HepG2 (cell line): ENCODE measurements around the gene TBC1D22A. TPM values are rescaled to one million over a fixed set of nuclear protein-coding genes. Genes with fewer than 3 reads are reported as not detected.

Source experiments
- ATAC-seq: fragments of 200-7000 bp; cut with Tn5 transposase; 3 replicates; pipeline ENCODE4 v1.9.1; 2020; ENCODE audit warnings: mild to moderate bottlenecking, moderate library complexity
- BruUV-seq: library from RNA; stranded (reverse); fragments of 400-500 nt; replicated peaks from 2 replicates; lab custom pipeline; 2021; lab: Mats Ljungman, UMichigan
- CTCF ChIA-PET: fragments of 300-600 bp; formaldehyde crosslinking; extraction: SDS; loops from one replicate; lab custom pipeline; 2021; ENCODE audit warnings: low total read pairs, inconsistent platforms, low intra/inter-chr PET ratio; lab: Yijun Ruan, JAX
- POLR2A ChIA-PET: fragments of 350-600 bp; sonication (Branson Sonifier 250); formaldehyde crosslinking; loops from one replicate; lab custom pipeline; 2020; ENCODE audit warnings: antibody characterized with exemption, inconsistent platforms; lab: Yijun Ruan, JAX
- DNase-seq: peaks from one replicate; pipeline ENCODE4 v3.0.0-alpha.2; 2015; ENCODE audit warnings: low spot score
- FAIRE-seq: peaks from 3 replicates; lab custom pipeline; 2011; peaks lifted over from hg19 to GRCh38; lab: Jason Lieb, UNC
- H2AFZ ChIP-seq: one replicate; pipeline ENCODE4 v1.6.1; 2011; ENCODE audit warnings: low read length, inconsistent platforms
- H3K27ac ChIP-seq: fragments of 300-600 bp; 3 replicates; pipeline ENCODE4 v1.8.0; 2011; ENCODE audit warnings: mixed run types, mild to moderate bottlenecking, mixed read lengths, low read length, inconsistent platforms; ENCODE audit not compliant: insufficient read depth; ENCODE audit errors: extremely low read length
- H3K27me3 ChIP-seq, 2 experiments: fragments of 200-600 bp in 1 of 2; 2 replicates in 1 of 2; 3 replicates in 1 of 2; pipeline versions ENCODE4 v1.6.0 to v1.8.0; 2011; ENCODE audit warnings: low read length in 2 of 2, mild to moderate bottlenecking in 2 of 2, moderate library complexity in 2 of 2, inconsistent platforms in 1 of 2; ENCODE audit not compliant: insufficient read depth in 2 of 2, control insufficient read depth in 1 of 2
- H3K36me3 ChIP-seq, 2 experiments: fragments of 200-600 bp in 1 of 2; replicated peaks in 1 of 2; 2 replicates in 1 of 2; 3 replicates in 1 of 2; pipeline versions ENCODE4 v1.5.1 to v1.8.0; 2011; ENCODE audit warnings: low read length in 2 of 2, inconsistent platforms in 1 of 2; ENCODE audit not compliant: insufficient read depth in 2 of 2, control insufficient read depth in 1 of 2
- H3K4me1 ChIP-seq: 2 replicates; pipeline ENCODE4 v1.5.1; 2012; ENCODE audit warnings: low read length, inconsistent platforms; ENCODE audit not compliant: insufficient read depth
- H3K4me2 ChIP-seq: 2 replicates; pipeline ENCODE4 v1.6.0; 2011; ENCODE audit warnings: low read depth, low read length, inconsistent platforms
- H3K4me3 ChIP-seq, 3 experiments: fragments of 200-600 bp in 1 of 3; sonication (generic), shearing (Covaris generic) in 1 of 3; replicated peaks in 1 of 3; 2 replicates each; pipeline ENCODE4 v1.5.1; 2011 to 2016; ENCODE audit warnings: low read length in 3 of 3, inconsistent platforms in 2 of 3, low read depth in 2 of 3, mild to moderate bottlenecking in 2 of 3, control low read depth in 1 of 3, mixed read lengths in 1 of 3; ENCODE audit not compliant: insufficient read depth in 1 of 3
- H3K79me2 ChIP-seq: one replicate; pipeline ENCODE4 v1.6.1; 2011; ENCODE audit warnings: low read length, inconsistent platforms; ENCODE audit not compliant: insufficient read depth
- H3K9ac ChIP-seq: 2 replicates; pipeline ENCODE4 v1.6.0; 2011; ENCODE audit warnings: mild to moderate bottlenecking, low read depth, low read length, inconsistent platforms; ENCODE audit not compliant: insufficient read depth
- H3K9me3 ChIP-seq: 2 replicates; pipeline ENCODE4 v1.5.1; 2012; ENCODE audit warnings: mild to moderate bottlenecking, low read length
- H4K20me1 ChIP-seq: 2 replicates; pipeline ENCODE4 v1.6.0; 2011; ENCODE audit warnings: inconsistent platforms, mild to moderate bottlenecking, low read length, moderate library complexity; ENCODE audit not compliant: insufficient read depth
- NR2F6 ChIP-seq, 2 experiments: IDR thresholded peaks; 2 replicates each; pipeline ENCODE4 v1.6.1; 2016; ENCODE audit warnings: antibody characterized with exemption in 1 of 2, mild to moderate bottlenecking in 1 of 2
- ZNF24 ChIP-seq: fragments of 450-650 bp; IDR thresholded peaks from 2 replicates; pipeline ENCODE4 v1.6.1; 2017; ENCODE audit warnings: antibody characterized with exemption, mild to moderate bottlenecking
- ZNF557 ChIP-seq: sonication (generic); formaldehyde crosslinking; IDR thresholded peaks from 2 replicates; pipeline ENCODE4 v1.4.0; 2020; ENCODE audit warnings: missing genetic modification reagents
- WGBS: methylation state at CpG from one replicate; pipeline ENCODE4 v1.1.6; 2017; ENCODE audit warnings: low lambda C conversion rate; 5-methylcytosine and 5-hydroxymethylcytosine counted together
- in situ Hi-C: cut with HindIII; loops from 2 replicates; pipeline ENCODE4 v1.10.0; 2017; ENCODE audit warnings: low pct_unique_long_range_greater_than_20kb; ENCODE audit not compliant: extremely low pct_ligation_motif_present
- intact Hi-C: fragments of 100-400 bp; cut with micrococcal nuclease; formaldehyde crosslinking; loops from one replicate; pipeline ENCODE4 v1.10.0; 2022; ENCODE audit not compliant: unreplicated experiment
- polyA plus RNA-seq, 8 experiments: library from polyadenylated mRNA; depleted of rRNA in 3 of 8; stranded (reverse) in 7 of 8; unstranded in 1 of 8; fragments of >200 nt; fragmentation: Illumina TruSeq in 4 of 8; extraction: Trizol in 4 of 8; gene quantifications; 2 replicates each; pipeline versions ENCODE4 v1.2.1 to v1.2.3, GENCODE V29; 2011 to 2016; ENCODE audit warnings: low read depth in 4 of 8, missing spikeins in 1 of 8, mixed read lengths in 1 of 8; ENCODE audit not compliant: insufficient read depth in 1 of 8
- total RNA-seq, 5 experiments: library from RNA; depleted of rRNA; stranded (reverse); fragments of >200 nt; fragmentation: Illumina TruSeq; extraction: Trizol; gene quantifications; 2 replicates each; pipeline ENCODE4 v1.2.3, GENCODE V29; 2016; ENCODE audit warnings: low read depth in 1 of 5
- TF ChIP-seq, protein P1 (sequence below), 2 experiments: fragments of 450-650 bp in 1 of 2; sonication (generic) in 1 of 2; formaldehyde crosslinking in 1 of 2; IDR thresholded peaks; 2 replicates each; pipeline versions ENCODE4 v1.6.1 to v1.8.0; 2016 to 2022; ENCODE audit warnings: antibody characterized with exemption in 1 of 2, mild to moderate bottlenecking in 1 of 2, missing genetic modification reagents in 1 of 2
- TF ChIP-seq, protein P2 (sequence below): sonication (generic); formaldehyde crosslinking; conservative IDR thresholded peaks from 2 replicates; pipeline ENCODE4 v1.4.0; 2020; ENCODE audit warnings: missing genetic modification reagents
- TF ChIP-seq, protein P3 (sequence below): sonication (generic); formaldehyde crosslinking; IDR thresholded peaks from 2 replicates; pipeline ENCODE4 v1.4.0; 2020; ENCODE audit warnings: missing genetic modification reagents, mild to moderate bottlenecking, borderline replicate concordance

The TBC1D22A gene
- total and polyA plus RNA-seq, 2 of the 13 experiments (the other 11 are each of a cell fraction or from before 2014, with no cell fraction given): 17.3 to 18.0 TPM

DNA sequence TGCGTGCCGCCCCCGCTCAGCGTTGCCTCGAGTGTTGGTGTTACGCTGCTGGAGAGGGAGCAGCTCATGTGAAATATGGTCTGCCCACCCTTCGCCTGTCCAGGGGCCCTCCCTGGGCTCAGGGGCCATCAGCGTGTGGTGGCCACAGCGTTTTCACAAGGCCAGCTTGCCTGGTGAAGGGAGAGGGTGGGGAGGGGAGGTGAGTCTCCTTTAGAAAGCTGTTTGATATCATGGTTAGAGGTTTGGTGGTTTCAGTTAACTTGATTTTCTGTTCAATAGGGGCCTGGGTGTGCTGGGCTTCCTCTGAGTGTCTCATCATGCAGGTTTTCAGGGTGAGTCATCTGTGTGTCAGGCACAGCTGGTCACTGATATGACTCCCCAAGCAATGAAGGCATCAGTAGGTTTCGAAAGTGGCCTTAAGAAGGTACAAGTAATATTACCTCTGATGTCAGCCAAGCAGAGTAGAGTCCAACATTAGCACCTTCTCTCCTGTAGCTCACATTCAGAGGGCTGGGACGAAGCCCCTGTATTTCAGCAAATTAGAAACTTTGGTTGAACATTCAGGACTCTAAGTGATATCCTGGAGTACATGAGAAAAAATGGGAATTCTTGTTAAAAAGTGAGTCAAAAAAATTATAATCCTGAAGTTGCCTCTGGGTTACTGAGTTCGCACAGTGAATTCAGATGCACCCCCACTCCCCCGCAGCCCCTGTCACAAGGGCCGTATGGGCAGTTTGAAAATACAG lies 172.5 kb downstream of the TBC1D22A start:
- intact Hi-C loops (loop anchor here (1.0 to 5.0 kb wide), 2 partner anchors 71 to 138 kb away; no protein-coding TSS in a partner anchor), in situ Hi-C loops (no loop called here)
- Histone ChIP-seq H3K27me3 (no peaks in the 10 kb centered on the region), H2AFZ (no peak overlapping the region), H3K9ac (peak overlapping the region; percentile 79), H3K27ac (peak overlapping the region; percentile 95), H3K4me1 (peaks cover 65% of the 10 kb centered on the region), H3K4me3 (peak overlapping the region; percentile 44 to 67 (median 47)), H3K36me3 (peaks cover 2 to 8% of the 10 kb centered on the region in 2 experiments; a peak in 2 of 5 replicates), H3K79me2 (peaks cover 2% of the 10 kb centered on the region), H3K9me3 (no peaks in the 10 kb centered on the region), H3K4me2 (peak overlapping the region; percentile 87), H4K20me1 (no peaks in the 10 kb centered on the region)
- FAIRE-seq (peak; percentile 64), ATAC-seq (peak; percentile 69), DNase-seq (peak; percentile 84)
- WGBS: 16% methylated on average over 12 of the region's 14 CpGs
- BruUV-seq: TSS peak; percentile 95
- POLR2A ChIA-PET: interaction anchor here (0.8 to 1.4 kb wide), 8 partner anchors 16 to 176 kb away, joined by 3 to 5 read pairs (median 3); no protein-coding TSS in a partner anchor
- CTCF ChIA-PET: no interaction called here
- TF ChIP-seq, protein P1, sequence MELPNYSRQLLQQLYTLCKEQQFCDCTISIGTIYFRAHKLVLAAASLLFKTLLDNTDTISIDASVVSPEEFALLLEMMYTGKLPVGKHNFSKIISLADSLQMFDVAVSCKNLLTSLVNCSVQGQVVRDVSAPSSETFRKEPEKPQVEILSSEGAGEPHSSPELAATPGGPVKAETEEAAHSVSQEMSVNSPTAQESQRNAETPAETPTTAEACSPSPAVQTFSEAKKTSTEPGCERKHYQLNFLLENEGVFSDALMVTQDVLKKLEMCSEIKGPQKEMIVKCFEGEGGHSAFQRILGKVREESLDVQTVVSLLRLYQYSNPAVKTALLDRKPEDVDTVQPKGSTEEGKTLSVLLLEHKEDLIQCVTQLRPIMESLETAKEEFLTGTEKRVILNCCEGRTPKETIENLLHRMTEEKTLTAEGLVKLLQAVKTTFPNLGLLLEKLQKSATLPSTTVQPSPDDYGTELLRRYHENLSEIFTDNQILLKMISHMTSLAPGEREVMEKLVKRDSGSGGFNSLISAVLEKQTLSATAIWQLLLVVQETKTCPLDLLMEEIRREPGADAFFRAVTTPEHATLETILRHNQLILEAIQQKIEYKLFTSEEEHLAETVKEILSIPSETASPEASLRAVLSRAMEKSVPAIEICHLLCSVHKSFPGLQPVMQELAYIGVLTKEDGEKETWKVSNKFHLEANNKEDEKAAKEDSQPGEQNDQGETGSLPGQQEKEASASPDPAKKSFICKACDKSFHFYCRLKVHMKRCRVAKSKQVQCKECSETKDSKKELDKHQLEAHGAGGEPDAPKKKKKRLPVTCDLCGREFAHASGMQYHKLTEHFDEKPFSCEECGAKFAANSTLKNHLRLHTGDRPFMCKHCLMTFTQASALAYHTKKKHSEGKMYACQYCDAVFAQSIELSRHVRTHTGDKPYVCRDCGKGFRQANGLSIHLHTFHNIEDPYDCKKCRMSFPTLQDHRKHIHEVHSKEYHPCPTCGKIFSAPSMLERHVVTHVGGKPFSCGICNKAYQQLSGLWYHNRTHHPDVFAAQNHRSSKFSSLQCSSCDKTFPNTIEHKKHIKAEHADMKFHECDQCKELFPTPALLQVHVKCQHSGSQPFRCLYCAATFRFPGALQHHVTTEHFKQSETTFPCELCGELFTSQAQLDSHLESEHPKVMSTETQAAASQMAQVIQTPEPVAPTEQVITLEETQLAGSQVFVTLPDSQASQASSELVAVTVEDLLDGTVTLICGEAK (IDR thresholded peaks at IDR 0.05): no peak
- TF ChIP-seq, protein P1 (CRISPR knock-in tag; IDR thresholded peaks at IDR 0.05): no peak
- TF ChIP-seq ZNF557 (CRISPR knock-in tag) (no peak), NR2F6 (IDR thresholded peaks at IDR 0.05) (no peak), NR2F6 (CRISPR knock-in tag; IDR thresholded peaks at IDR 0.05) (0 out of 2 replicates have a peak, but pooled peaks have one; percentile 37), ZNF24 (no peak)
- TF ChIP-seq, protein P2, sequence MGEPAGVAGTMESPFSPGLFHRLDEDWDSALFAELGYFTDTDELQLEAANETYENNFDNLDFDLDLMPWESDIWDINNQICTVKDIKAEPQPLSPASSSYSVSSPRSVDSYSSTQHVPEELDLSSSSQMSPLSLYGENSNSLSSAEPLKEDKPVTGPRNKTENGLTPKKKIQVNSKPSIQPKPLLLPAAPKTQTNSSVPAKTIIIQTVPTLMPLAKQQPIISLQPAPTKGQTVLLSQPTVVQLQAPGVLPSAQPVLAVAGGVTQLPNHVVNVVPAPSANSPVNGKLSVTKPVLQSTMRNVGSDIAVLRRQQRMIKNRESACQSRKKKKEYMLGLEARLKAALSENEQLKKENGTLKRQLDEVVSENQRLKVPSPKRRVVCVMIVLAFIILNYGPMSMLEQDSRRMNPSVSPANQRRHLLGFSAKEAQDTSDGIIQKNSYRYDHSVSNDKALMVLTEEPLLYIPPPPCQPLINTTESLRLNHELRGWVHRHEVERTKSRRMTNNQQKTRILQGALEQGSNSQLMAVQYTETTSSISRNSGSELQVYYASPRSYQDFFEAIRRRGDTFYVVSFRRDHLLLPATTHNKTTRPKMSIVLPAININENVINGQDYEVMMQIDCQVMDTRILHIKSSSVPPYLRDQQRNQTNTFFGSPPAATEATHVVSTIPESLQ (CRISPR knock-in tag): no peak
- TF ChIP-seq, protein P3, sequence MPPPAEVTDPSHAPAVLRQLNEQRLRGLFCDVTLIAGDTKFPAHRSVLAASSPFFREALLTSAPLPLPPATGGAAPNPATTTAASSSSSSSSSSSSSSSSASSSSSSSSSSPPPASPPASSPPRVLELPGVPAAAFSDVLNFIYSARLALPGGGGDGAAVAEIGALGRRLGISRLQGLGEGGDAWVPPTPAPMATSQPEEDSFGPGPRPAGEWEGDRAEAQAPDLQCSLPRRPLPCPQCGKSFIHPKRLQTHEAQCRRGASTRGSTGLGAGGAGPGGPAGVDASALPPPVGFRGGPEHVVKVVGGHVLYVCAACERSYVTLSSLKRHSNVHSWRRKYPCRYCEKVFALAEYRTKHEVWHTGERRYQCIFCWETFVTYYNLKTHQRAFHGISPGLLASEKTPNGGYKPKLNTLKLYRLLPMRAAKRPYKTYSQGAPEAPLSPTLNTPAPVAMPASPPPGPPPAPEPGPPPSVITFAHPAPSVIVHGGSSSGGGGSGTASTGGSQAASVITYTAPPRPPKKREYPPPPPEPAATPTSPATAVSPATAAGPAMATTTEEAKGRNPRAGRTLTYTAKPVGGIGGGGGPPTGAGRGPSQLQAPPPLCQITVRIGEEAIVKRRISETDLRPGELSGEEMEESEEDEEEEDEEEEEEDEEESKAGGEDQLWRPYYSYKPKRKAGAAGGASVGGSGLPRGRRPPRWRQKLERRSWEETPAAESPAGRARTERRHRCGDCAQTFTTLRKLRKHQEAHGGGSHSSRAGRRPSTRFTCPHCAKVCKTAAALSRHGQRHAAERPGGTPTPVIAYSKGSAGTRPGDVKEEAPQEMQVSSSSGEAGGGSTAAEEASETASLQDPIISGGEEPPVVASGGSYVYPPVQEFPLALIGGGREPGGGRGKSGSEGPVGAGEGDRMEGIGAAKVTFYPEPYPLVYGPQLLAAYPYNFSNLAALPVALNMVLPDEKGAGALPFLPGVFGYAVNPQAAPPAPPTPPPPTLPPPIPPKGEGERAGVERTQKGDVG (CRISPR knock-in tag): peak; percentile 81; the same call in 1 of the 2 replicates
